Body of pancreas (tissue), 4 donors: ENCODE data around the gene GTF2H2C_2.
"Not testable (repeated sequence)": the region's sequence is repeated elsewhere in the genome, so short reads cannot be mapped to it uniquely, and the experiment has no call there.

Experiments
- CTCF ChIP-seq, 7 experiments: fragments of 450-650 bp in 4 of 7; fragments of 200-600 bp in 3 of 7; sonication (generic) in 3 of 7; IDR thresholded peaks; one replicate each; pipeline ENCODE4 v1.5.1; 2016 to 2019; ENCODE audit warnings: antibody characterized with exemption in 7 of 7
- POLR2A ChIP-seq, 3 donors: fragments of 450-650 bp; IDR thresholded peaks; one replicate each; pipeline ENCODE4 v1.6.1; 2016; ENCODE audit warnings: antibody characterized with exemption in 3 of 3, mild to moderate bottlenecking in 2 of 3

GRCh38 chr5:70457093-70457492 lies 41.9 kb downstream of the GTF2H2C_2 start:
- TF ChIP-seq CTCF, POLR2A (IDR thresholded peaks at IDR 0.05): not testable (repeated sequence)
